ENCODE measurements around the gene TMEM170A.
"Not testable (repeated sequence)": the region's sequence is repeated elsewhere in the genome, so short reads cannot be mapped to it uniquely, and the experiment has no call there.

The TMEM170A gene

DNA sequence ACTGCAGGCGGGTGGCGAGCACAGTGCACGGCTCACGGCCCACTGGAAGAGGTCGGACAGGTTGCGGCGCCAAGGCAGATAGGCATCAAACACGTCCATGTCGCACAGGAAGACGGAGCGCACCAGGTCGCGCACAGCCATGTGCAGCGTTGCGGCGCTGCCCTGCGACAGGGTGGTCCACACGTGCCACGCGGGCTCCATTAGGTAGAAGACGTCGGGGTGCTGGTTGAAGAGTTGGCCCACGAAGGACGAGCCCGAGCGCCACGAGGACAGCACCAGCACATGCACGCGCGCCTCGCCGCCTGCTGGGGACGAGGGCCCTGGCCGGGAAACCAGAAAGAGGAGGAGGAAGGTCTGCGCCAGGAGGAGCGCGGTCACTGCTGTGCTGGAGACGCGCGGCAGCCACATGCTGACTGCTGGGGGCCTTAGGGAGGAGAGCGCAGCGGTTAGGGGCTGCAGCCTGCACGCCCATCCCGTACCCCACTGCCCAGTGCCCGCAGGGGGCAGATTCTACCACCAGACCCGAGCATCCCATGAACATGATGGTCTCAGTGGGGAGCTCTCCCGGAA is 15.0 kb upstream of the TMEM170A start:
- no peak for DNase-seq

- no peak for DNase-seq
Observed at GRCh38 chr16:75478480-75479345, 14.2 kb upstream of the TMEM170A start.

GRCh38 chr16:75477680-75478473 is 13.4 kb upstream of the TMEM170A start:
- no peak for DNase-seq

DNA sequence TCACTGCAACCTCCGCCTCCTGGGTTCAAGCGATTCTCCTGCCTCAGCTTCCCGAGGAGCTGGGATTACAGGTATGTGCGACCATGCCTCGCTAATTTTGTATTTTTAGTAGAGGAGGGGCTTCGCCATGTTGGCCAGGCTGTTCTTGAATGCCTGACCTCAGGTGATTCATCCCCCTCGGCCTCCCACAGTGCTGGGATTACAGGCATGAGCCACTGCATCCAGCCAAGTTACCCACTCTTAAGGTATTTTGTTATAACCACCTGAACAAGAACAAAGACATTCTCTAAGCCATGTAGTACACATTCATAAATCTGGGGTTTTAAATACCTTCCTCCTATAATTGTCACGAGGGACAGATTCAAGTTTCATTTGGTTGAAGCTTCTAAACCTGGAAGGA is 12.3 kb upstream of the TMEM170A start:
- no peak for DNase-seq

- no peak for DNase-seq
Observed at GRCh38 chr16:75475420-75475847, 10.9 kb upstream of the TMEM170A start.

DNA sequence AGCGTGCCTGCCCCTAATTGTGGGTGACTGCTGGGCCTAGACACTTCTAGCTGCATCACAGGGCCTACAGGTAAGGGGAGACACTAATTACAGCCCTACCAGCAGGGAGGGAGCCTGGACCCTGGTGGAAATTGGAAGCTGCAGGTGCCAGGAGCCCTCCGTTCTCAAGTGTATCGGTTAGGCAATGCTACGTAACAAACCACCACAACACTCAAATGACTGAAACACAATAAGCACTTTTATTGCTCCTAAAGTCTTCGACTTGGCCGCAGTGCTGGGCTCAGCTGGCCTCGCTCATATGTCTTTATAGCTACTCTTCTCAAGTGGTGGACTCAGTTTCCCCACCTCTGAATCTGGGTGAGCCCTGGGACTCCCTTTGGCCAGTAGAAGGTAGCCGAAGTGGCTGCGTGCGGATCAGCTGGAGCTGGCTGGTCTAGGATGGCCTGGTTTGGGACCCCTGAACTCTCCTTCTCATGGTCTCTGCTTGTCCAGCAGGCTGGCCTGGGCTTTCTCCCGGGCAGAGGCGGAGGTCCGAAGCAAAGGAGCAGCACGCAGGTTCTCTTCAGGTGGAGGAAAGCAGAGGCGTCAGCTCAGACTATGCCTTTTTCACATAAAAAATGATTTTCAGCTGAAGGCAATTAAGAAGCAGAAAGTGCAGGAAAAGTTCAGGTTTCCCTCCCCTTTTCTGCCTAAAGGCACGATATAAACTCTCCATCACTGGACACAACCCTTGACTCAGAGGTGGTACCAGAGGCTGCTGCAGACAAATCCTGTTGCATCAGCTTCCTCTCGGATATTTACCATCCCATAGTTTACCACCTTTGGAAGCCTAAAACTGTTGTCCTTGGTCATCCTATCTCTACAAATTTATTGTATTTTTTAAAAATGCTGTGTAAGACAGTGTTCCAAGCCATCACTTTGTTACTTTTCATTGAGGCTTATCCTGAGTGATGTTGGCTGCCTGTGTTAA is 8.7 kb upstream of the TMEM170A start:
- DNase-seq, result no peak

- DNase-seq, result peak; percentile 59 to 86
Observed at GRCh38 chr16:75471723-75472633, 7.5 kb upstream of the TMEM170A start.

DNA sequence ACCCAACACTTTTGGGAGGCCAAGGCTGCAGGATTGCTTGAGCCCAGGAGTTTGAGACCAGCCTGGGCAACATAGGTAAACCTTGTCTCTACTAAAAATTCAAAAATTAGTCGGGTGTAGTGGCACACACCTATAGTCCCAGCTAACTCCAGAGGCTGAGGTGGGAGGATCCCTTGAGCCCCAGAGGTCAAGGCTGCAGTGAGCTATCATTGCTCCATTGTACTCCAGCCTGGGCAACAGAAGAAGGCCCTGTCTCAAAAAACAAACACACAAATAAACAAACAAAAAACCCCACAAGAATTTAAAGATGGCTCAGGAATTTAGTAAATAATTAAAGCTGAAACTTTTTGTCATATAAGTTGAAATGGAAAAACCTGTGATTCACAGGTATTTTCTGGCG is 2.3 kb upstream of the TMEM170A start:
- no peak for DNase-seq

DNA sequence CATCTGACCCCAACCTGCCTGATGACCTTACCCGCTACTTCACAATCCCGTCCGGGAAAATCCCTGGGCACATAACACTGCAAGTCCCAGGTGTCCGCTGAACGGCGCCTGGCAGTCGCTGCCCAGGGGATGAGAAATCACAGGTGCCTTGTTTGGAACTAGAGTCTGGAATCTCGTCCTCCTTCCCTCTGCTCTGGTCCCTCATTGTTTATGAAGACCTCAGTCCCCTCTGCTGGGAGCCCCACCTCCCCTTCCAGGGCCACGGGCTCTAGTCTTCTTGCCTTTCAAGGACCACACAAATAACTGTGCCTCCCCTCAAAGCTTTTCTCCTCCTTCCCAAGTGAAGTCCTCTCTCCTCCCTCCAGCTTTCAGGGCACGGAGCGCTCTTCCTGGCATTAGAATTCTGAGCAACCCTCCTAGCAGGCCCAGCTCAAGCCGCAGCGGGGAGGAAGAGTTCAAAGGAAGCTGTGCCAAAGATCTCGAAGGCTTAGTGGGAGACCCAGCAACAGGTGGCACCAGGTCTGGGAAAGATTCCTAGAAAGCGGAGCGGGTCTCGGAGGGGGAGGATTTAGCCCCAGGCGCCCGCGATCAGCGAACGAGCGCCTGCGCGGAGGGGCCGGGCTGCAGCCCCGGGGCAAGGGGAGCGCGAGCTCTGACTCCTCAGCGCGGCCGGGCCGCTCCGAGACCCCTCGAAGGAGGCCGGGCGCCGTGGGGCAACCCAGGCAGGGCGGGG is 934 bp downstream of the TMEM170A start:
- DNase-seq, result peak; percentile 22 to 35

GRCh38 chr16:75462806-75463205 is 1.7 kb downstream of the TMEM170A start:
- no peak for DNase-seq

DNA sequence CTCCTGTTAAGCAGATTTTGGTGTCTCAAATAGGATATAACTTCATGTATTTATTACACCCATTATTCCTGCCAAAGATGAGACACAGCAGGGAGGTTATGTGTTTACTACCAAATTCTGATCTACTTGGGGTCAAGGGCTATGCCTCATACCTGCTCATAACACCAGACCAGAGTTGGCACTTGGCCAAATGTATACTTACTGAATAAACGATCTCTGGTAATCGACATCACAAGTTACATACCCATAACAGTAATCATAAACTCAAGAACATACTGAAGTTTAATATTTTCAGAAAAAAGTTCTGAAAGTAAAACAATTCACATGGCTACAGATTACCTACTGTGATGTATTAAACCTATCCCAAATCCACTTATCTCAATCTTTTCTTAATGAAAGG is 2.9 kb downstream of the TMEM170A start:
- DNase-seq, result no peak

- DNase-seq, result peak in 1 of 2 donors; percentile 12
Observed at GRCh38 chr16:75460446-75460845, 4.0 kb downstream of the TMEM170A start.

DNA sequence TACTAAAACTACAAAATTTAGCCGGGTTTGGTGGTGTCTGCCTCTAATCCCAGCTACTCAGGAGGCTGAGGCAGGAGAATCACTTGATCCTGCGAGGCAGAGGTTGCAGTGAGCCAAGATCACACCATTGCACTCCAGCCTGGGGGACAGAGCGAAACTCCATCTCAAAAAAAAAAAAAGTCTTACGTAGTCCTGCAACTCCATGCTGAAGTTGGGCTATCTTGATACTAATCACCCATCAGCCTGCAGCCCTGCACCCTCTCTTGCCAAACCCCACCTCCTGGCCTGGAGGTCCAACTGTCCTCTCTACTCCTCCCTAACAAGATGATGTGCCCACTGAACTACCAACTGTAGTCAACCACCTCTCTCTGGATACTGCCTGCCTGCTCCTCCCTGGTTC is 4.8 kb downstream of the TMEM170A start:
- DNase-seq, result no peak

DNA sequence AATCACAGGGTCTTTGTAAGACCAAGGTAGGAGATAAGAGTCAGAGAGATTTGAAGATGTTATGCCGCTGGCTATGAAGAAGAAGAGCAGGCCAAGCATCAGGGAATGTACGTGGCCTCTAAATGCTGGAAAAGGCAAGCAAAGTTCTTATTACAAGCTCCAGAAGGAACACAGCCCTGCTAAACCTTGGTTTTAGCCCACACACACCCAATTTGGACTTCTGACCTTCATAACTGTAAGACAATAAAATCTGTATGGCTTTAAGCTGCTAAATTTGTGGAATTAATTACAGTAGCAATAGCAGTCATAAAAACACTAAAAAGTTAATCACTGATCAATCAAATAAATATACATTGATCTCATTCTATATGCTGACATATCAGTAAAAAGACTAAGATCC is 6.0 kb downstream of the TMEM170A start:
- DNase-seq, result no peak

GRCh38 chr16:75458029-75458428 is 6.5 kb downstream of the TMEM170A start:
- DNase-seq, result no peak

- DNase-seq, result no peak
Observed at GRCh38 chr16:75457485-75458021, 6.9 kb downstream of the TMEM170A start.

DNA sequence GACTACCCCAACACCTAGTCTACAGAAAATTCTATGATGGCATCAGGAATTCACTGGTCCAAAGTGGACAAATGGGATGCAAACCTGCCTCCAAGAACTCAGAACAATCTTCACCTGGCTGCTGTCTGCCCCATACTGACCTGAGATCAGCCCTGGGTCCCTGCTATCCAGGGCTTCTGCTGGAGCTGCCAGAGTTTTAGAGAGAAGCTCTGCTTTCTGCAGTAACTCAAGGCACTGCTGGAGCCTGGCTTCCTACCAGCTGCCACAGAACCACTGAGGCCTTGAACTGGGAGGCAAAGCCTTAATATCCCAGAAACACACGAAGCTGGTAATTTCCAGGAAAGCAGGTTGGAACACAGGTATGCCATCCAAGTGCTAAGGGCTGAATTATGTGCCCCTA is 7.5 kb downstream of the TMEM170A start:
- DNase-seq, result no peak

DNA sequence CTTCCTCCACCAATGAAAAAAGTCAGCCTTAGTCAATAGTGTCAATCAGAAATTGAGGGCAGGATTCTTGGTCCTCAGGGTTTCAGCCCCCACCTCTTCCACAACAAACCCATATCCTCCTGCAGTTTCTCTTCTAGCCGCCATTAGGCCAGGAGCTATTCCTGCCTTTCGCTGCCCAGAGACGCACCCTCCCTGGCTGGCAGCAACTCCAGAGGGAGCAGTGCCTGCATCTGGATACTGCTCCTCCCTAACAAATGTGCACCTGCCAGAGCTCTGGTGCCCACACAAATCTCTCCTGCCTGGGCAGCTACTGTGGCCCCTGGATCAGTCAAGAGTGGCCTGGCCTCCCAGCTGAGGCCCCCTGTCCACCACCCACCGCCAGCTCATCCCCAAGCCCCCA is 8.0 kb downstream of the TMEM170A start:
- DNase-seq, result not testable (repeated sequence)

- no peak for DNase-seq
Observed at GRCh38 chr16:75455677-75456076, 8.8 kb downstream of the TMEM170A start.

Data from hippocampal formation (tissue), 2 donors.